ENCODE measurements around the gene CASP6.
"Not testable (repeated sequence)": the region's sequence is repeated elsewhere in the genome, so short reads cannot be mapped to it uniquely, and the experiment has no call there.

CASP6 gene

DNA sequence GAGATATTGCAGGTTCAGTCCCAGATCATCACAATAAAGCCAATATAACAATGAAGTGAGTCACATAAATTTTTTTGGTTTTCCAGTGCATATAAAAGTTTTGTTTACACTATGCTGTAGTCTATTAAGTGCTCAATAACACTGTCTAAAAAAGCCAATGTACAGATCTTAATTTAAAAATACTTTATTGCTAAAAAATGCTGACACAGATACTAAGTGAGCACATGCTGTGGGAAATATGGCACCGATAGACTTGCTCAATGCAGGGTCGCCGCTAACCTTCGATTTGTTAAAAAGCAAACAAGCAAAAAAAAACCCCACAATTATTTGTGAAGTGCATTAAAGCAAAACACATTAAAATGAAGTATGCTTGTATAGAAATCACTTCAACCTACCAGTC, 16.4 kb upstream of the CASP6 start:
- DNase-seq (ENCODE audit: low read depth): no peak

DNA sequence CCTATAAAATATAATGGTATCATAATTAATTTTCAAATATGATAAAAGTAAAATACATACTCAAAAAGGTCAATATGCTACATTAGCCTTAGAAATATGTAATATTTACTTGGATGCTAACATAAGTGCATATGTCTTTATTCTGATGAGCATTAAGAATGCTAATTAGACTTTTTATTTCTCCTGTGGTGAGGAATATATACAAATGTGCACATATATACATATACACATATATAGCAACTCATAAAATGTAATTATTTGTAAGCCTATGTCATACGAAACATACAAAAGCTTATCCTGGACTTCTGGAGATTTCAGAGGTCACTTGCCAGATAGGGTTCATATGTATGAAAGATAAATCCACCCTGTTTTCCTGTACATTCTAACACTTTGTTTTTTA, 15.5 kb upstream of the CASP6 start:
- DNase-seq (ENCODE audit: low read depth): no peak

DNA sequence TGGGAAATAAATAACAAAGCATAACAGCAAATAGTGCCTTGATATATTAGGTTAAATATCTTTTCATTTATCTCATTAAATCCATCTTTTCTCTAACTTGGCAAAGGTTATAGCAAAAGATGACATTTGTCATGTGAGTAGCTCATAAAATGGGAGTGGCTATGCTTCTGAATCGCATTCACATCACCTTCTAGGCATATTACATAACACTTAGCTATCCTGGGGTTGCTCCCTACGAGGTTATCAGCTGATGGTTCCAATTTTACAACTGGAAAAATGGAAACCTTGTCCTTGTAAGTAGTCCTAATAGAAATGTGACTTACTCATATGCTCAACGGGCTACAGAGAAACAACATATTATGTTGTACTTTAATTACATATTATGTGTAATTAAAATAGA, 10.3 kb upstream of the CASP6 start:
- no peak for DNase-seq (ENCODE audit: low read depth)

DNA sequence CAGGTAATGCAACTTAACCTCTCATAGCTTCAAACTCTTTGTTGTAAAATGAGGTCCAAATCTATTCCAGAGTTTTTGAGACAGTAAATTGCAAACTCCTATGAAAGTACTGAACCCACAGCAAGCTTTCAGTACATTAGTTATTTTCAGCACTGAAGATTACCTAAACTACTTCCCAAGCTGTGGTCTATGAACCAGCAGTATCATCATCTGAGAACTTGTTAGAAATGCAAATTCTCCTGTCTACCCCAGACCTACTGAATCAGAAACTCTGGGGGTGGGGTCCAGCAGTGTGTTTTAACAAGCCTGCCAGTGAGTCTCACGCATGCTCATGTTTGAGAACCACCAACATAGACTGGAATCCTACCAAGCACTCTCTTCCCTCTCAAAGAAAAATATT, 5.7 kb upstream of the CASP6 start:
- DNase-seq (ENCODE audit: low read depth): no peak

DNA sequence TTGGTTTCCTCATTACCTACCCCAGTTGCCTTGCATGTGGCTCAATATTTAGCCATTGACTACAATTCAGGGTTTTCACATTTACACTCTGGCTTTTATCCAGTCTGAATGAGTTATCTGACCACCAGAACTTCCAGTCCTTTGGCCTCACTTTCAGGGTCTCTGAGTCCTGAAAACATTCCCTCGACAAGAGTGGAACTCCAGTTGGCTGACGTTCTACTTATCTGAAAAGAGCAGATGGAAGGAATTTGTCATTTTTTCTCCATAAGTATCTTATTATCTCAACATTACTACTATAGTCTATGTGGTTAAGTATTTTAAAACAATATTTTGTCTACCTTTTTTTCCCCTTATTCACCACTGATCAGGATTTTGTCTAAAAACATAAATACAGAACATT, 5.2 kb upstream of the CASP6 start:
- no peak for DNase-seq (ENCODE audit: low read depth)

DNA sequence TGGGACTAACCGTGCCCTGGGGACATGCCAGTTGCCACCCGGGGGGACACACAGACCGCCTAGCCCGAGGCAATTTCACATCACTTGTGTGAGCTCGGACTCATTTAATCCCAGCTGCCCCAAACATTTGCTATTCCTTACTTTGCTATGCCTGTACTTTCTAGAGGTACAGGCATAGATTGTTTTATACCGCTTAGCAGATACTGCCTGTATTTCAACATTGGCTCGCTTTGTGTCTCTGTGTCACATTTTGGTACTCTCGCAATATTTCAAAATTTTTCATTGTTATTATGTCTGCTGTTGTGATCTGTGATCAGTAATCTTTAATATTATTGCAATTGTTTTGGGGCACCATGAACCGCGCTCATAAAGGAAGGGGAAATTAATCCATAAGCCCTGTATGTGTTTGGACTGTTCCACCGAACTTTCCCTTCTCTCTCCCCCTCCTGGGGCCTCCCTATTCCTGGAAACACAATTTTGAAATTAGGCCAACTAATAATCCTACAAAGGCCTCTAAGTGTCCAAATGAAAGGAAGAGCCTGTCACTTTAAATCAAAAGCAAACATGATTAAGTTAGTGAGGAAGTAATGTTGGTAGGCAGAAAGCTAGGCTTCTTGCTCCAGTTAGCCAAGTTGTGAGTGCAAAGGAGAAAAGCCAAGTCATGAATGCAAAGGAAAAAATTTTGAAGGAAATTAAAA, 568 bp upstream of the CASP6 start:
- DNase-seq (ENCODE audit: low read depth): no peak

DNA sequence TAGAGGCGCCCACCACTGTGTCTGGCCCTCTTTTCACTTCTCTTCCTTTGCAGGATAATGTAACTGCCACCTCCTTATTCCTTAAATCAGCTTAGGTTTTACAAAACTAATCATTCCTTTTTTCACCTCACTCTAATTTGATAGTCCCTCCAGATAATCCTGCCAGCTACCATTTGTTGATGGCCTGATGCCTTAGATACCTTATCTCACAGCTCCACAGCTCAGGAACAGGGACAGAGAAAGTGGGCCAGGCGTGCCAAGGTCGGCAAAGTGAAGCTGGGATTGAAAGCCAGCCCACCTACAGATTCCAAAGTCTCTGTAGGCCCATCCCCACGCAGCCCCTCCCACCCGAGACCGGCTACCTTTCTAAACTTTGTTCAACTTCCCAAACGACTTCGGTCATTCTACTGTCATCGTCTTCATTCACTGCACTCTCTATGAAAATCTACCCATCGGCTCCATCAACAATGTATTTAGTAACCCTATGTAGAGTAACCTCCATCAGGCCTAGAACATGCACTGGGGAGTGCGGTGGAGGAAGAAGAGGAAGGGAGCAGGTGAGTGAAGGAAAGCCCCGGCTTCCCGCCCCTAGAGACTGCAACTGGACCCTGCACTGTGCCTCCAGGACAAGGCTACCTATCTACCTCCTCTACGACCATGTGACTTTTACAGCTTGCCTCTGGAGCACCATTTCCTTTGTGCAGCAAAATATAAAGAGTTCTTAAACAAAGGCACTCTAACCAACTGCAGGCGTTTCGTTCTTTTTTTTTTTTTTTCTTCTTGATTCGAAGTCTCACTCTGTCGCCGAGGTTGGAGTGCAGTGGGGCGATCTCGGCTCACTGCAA, 1.5 kb downstream of the CASP6 start:
- DNase-seq (ENCODE audit: low read depth): no peak

DNA sequence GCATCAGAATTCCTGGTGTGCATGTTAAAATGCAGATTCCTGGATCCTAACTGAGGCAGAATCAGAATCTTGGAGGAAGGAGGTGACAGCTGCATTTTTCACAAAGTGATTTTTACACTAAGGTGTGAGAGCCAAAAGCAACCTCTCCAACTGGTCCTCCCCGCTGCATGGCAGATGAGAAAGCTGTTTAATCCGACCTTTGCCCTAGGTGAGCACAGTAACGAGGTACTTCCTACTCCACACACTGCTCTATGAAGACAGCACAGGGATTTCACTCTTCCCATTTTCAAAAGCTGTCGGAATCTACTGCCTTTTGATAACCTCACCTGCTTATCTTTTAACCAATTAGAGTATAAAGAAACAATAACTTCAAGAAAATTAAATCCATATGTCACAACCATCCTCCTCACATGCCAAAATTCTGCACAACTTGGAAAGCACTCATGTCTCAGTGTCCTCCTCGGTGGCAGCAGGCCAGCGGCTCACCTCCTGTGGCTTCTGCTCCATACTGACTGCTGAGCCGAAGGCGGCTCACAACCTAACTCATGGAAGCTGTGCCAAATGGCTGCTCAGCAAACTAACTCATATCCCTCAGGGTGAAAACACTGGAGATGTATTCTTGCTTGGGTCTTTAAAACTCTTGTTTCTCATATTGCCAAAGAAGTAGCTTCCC, 3.6 kb downstream of the CASP6 start:
- DNase-seq (ENCODE audit: low read depth): no peak

DNA sequence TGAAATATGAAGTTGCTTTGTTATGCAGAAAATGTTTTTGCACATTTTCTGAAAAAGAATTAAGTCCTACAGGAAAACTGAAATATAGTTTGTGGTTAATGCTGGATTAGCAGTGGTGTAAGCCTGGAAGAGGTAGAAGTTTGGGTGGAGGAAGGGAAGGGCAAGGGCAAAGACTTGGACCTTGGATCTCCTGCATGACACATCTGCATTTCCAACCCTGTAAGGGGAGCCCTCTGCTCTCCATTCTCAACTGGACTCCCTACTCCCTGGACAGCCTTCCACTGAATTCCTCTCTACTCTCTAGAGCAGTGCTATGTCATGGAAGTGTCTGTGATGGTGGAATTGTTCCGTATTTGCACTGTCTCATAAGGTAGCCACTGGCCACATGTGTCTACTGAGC, 4.6 kb downstream of the CASP6 start:
- no peak for DNase-seq (ENCODE audit: low read depth)

DNA sequence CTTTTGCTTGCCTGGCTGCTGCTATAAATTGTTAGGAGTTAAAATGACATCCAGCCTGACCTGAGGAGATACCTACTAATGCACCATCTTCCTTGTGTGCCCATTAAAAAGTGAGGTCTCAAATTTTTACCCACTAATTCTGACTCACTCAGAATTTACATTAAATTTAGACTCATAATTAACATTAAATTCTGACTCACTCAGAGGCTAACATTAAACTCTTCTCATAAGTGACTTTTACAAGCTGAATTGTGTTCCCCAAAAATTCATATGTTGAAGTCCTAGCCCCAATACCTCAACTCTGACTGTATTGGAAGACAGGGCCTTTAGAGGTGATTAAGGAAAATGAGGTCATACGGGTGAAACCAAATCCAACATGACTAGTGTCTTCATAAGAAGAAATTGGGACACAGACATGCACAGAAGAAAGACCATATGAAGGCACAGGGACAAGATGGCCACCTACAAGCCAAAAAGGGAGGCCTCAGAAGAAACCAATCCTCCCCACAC, 11.8 kb downstream of the CASP6 start:
- no peak for DNase-seq (ENCODE audit: low read depth)

DNA sequence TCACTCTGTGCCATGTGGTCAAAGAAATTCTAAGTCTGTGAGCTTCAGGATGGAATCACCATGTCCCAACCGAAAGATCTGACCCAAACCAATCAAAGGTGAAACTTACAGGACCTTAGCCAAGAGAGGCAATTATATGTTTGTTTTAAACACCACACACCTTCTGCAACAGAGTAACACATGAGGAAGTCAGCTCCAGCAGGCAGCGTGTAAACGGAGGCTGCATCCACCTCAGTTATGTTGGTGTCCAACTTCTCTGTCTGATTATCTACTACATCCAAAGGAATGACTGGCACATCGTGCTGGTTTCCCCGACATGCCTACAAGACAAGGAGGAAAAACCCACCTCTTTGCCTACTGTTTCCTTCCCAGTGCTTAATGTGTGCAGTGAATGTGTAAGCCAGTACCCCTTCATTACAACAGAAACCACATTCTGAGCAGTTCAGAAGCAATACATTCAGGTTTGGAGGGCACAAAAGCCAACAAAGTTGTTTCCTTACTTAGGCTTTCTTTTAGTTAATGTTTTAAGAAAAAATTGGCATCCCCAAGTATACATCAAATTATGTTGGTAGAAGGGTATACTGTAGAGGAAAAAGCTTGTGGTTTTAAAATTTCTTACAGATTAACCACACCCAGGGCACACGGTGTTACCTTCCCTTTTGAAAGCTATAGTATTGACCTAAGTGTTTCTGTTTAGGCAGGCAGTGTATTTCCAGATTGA, 12.4 kb downstream of the CASP6 start:
- DNase-seq (ENCODE audit: low read depth): no peak

DNA sequence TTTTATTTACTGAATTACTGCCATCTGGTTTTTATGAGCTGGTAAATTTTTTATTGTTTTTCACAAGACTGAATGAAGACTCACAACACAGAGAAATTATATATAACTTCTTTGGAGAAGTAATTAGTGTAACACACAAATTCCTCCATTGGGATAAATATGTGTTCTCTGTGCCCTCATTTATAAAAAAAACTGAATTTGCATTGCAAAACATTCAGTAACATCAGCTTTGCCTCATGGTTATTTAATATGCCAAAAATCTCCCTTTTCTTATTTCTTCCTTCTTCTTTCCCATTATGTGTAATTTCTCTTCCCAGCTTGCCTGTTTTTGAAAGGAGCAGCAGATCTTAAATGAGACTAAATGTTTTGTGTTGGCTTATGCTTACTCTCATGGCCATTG, 18.5 kb downstream of the CASP6 start:
- no peak for DNase-seq (ENCODE audit: low read depth)

DNA sequence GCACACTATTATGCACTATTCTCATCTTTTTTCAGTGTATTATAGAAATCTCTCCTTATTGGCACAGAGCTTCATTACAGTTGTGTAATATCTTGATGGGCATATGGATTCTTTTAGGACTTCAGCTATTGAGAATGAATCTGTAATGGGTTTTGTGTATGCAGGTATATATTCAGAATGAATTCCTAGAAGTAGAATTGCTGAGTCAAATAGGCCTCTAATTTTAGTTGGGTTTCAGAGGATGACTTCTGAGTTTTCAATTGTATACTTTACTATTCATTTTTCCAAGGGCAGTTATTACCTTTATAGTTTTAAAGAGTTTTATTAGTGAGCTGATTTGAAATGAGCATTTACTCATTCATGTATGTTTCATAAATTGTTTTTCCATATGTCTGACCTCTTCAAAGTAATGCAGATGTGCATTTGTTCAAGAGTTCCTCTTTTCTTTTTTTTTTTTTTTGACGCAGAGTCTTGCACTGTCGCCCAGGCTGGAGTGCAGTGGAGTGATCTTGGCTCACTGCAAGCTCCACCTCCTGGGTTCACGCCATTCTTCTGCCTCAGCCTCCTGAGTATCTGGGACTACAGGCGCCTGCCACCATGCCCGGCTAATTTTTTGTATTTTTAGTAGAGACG, 19.5 kb downstream of the CASP6 start:
- no peak for DNase-seq (ENCODE audit: low read depth)

DNA sequence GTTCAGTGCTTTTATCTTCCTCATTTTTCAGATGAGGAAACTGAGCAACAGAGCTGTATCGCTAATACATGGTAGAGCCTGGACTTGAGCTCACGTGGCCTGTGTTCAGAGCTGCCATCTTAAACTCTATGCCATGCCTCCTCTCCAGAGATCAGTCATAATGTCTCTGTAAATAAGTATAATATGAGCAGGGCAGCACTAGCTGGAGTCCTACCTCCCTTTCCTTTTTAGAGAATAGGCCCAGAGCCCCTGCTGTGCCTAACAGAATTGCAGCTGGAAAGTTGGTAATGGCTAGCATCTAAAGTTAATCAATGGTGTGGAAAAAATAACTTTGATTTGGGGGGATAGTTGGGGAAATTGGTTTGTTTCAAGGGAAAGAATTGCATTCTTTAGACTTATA, 20.4 kb downstream of the CASP6 start:
- no peak for DNase-seq (ENCODE audit: low read depth)

DNA sequence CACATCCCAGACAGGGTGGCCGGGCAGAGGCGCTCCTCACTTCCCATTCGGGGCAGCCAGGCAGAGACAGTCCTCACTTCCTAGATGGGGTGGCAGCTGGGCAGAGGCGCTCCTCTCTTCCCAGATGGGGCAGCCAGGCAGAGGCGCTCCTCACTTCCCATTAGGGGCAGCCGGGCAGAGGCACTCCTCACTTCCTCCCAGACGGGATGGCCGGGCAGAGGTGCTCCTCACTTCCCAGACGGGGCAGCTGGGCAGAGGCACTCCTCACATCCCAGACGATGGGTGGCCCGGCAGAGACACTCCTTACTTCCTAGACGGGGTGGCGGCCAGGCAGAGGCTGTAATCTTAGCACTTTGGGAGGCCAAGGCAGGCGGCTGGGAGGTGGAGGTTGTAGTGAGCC, 24.3 kb downstream of the CASP6 start:
- DNase-seq (ENCODE audit: low read depth): not testable (repeated sequence)

DNA sequence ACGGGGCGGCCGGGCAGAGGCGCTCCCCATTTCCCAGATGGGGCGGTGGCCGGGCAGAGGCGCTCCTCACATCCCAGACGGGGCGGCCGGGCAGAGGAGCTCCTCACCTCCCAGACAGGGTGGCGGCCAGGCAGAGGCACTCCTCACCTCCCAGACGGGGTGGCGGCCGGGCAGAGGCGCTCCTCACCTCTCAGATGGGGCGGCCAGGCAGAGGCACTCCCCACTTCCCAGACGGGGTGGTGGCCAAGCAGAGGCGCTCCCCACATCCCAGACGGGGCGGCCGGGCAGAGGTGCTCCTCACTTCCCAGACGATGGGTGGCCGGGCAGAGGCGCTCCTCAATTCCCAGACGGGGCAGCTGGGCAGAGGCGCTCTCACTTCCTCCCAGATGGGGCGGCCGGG, 24.8 kb downstream of the CASP6 start:
- DNase-seq (ENCODE audit: low read depth): not testable (repeated sequence)

DNA sequence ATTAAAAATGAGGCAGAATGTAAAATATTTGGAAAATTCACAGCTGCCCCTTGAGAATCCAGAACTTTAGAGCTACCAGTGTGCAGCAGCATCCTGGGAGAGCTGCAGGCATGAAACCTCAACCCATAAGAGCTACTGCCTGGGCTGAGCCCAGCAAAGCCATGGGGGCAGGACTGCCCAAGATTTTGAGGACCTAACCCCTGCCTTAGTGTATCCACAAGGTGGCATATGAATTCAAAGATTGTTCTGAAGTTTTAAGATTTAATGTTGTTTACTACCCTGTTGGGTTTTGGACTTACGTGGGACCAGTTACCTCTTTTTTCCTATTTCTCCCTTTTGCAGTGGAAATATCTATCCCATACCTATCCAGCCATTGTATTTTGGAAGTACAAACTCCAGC, 26.4 kb downstream of the CASP6 start:
- no peak for DNase-seq (ENCODE audit: low read depth)

DNA sequence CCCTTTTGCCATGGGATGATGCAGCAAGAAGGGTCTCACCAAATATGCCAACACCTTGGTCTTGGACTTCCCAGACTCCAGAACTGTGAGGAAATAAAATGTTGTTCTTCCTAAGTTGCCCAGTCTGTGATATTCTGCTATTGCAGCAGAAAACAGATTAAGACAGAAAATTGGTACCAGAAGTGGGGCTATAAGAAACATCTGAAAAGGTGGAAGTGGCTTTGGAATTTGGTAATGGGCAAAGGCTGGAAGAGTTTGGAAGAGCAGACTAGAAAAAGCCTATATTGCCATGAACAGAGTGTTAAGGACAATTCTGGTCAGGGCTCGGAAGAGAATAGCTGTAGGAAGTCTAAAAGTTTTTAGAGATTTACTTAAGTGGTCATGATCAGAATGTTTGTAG, 27.4 kb downstream of the CASP6 start:
- no peak for DNase-seq (ENCODE audit: low read depth)

DNA sequence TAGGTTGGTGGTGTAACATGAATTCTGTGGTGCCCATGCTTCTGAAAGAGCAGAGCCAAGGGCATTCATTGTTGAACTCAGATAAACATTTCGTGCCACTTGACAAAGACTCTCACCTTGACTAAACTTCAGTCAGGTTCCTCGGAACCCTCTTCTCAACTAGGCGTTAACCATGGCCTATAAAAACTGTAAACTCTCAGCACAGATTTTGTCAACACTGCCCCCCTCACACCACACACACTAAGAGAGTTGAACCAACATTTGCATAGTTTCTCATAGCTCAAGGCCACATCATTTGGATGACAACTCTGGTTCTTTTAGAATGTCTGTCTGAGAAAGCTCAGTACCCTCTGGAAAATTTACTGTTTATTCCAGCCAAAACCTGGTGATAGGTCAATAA, 28.1 kb downstream of the CASP6 start:
- DNase-seq (ENCODE audit: low read depth): no peak

DNA sequence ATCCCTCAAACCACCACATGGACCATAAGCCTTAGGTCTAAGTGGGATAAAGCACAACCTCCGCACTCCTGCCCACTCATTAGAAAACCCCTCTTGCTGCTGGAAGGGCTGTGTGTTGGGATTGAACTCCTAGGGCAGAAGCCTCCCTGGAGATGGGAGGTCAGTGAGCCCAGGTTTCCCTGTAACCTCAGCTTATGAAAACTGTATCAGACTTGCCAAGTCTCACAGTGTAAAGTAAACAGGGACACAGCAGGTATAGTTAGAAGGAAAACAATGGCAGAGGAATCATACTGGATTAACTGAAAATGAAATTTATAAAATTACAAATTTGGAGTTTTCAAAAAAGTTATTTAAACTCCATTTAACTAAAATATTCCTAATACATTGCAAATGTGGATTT, 29.9 kb downstream of the CASP6 start:
- no peak for DNase-seq (ENCODE audit: low read depth)

DNA sequence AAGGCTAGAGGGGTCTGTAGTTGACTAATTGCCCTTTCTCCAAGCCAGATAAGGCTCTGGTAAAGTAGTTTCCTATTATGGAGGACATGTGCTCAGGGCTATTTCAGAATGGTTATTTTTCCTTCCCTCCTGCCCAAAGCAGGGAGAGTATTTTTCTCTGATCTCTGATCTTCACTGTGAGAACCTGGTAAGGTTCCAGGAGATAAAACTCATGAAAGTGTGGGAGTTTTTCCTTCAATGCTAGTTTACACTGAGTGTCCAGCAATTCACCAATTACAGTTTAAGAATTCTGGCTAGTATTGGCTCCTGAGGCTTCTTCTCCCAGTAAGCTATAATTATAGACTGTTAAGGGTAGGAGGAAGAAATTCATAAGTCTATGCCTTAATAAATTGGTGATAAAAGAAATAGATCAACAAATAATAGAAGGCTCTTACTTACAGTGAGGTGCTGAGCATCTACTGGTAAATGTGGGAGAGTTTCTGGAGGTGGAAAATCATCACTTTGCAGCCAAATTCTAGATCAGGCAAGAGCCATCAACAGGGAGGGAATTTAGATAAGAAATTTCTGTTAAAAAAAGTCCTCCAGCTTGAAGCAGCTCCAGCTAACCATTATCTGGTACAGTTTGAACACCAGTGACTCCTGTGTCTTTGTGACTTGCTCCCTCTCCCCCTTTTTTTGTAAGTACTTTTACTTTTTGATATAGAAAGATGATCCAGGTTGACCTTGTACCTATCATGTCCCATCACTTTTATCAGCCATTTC, 30.9 kb downstream of the CASP6 start:
- DNase-seq (ENCODE audit: low read depth): no peak

All from activated T-cell treated with anti-CD3 and anti-CD28 coated beads for 1 hour (primary cell).